Measurements from ENCODE around the gene EEFSEC. TPM values are rescaled to one million over a fixed set of nuclear protein-coding genes. Genes with fewer than 3 reads are reported as not detected.

EEFSEC gene
- total RNA-seq, 1 experiment from 2014 or later = 21.3 TPM

DNA sequence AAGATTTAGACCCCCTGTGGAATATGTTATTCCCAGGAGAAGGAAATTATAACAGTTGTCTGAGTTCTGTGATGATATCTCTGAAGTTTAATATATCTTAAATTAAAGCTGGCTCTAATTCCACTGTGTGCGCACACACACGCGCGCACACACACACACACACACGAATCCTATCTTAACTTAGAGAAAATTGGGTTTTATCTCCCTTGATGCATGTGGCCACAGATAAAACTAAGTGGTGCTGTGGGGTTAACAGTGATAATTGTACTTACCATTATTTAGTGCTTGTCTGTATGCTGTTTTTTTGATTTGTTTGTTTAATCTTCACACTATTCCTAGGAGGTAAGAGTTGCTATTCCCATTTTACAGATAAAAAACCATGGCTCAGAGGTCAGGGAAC is 7.4 kb downstream of the EEFSEC start:
- Histone ChIP-seq H3F3A (ENCODE audit: insufficient read depth, low read depth) (no peaks in the 10 kb centered on the region), H3K9me3 (ENCODE audit: insufficient read depth, low read depth) (no peaks in the 10 kb centered on the region; the same call in 1 of the 2 replicates), H3K27ac (no peak overlapping the region), H3K4me2 (no peak overlapping the region), H3K27me3 (ENCODE audit: insufficient read depth, low read depth) (no peaks in the 10 kb centered on the region), H3K36me3 (ENCODE audit: low read depth) (peaks cover 17% of the 10 kb centered on the region; the same call in 1 of the 2 replicates), H3K79me2 (ENCODE audit: low read depth) (peaks cover 22% of the 10 kb centered on the region), H3K4me1 (replicated peaks; ENCODE audit: insufficient read depth) (no peaks in the 10 kb centered on the region), H2AFZ (no peak overlapping the region), H3K4me3 (no peak overlapping the region), H4K20me1 (ENCODE audit: insufficient read depth) (no peaks in the 10 kb centered on the region; the same call in none of the 2 replicates), H3K9me2 (ENCODE audit: insufficient read depth) (no peaks in the 10 kb centered on the region)
- intact Hi-C loops (cut with micrococcal nuclease; ENCODE audit: unreplicated experiment) = no loop called here
- no TSS peak for BruUV-seq (replicated peaks)
- TF ChIP-seq EZH2 (IDR thresholded peaks at IDR 0.05; ENCODE audit: low read depth) = no peak
- TF ChIP-seq, protein P1, sequence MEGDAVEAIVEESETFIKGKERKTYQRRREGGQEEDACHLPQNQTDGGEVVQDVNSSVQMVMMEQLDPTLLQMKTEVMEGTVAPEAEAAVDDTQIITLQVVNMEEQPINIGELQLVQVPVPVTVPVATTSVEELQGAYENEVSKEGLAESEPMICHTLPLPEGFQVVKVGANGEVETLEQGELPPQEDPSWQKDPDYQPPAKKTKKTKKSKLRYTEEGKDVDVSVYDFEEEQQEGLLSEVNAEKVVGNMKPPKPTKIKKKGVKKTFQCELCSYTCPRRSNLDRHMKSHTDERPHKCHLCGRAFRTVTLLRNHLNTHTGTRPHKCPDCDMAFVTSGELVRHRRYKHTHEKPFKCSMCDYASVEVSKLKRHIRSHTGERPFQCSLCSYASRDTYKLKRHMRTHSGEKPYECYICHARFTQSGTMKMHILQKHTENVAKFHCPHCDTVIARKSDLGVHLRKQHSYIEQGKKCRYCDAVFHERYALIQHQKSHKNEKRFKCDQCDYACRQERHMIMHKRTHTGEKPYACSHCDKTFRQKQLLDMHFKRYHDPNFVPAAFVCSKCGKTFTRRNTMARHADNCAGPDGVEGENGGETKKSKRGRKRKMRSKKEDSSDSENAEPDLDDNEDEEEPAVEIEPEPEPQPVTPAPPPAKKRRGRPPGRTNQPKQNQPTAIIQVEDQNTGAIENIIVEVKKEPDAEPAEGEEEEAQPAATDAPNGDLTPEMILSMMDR (conservative IDR thresholded peaks at IDR 0.05) = no peak
- ChIA-PET CTCF (no interaction called here), POLR2A (ENCODE audit: unreplicated experiment) (no interaction called here)
- DNase-seq = no peak

DNA sequence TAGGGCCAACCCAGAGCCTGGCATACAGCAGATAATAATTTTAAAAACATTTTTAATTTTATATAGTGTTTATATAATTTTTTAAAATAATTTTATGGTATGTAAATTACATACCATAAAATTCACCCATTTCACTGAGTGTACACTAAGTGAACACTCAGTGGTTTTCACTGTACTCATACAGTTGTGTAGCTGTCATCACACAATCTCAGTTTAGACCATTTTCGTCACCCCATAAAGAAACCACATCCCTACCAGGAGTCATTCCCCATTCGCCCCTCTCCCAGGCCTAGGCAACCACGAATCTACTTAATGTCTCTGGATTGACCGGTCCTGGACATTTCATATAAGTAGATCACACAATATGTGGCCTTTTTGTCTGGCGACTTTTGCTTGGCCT is 10.2 kb downstream of the EEFSEC start:
- no peaks in the 10 kb centered on the region for H3F3A ChIP-seq (ENCODE audit: insufficient read depth, low read depth)
- ChIA-PET POLR2A (ENCODE audit: unreplicated experiment) (interaction anchor here (0.6 kb wide), 1 partner anchor 340 kb away, joined by 8 read pairs; no protein-coding TSS in a partner anchor), CTCF (no interaction called here)
- no peaks in the 10 kb centered on the region for H3K4me1 ChIP-seq (replicated peaks; ENCODE audit: insufficient read depth)
- peaks cover 11% of the 10 kb centered on the region; the same call in 1 of the 2 replicates for H3K79me2 ChIP-seq (ENCODE audit: low read depth)
- H3K9me3 ChIP-seq (ENCODE audit: insufficient read depth, low read depth) = no peaks in the 10 kb centered on the region
- no peak for DNase-seq
- H2AFZ ChIP-seq = no peak overlapping the region
- no peak overlapping the region for H3K4me3 ChIP-seq
- BruUV-seq (replicated peaks) = no TSS peak
- H4K20me1 ChIP-seq (ENCODE audit: insufficient read depth) = no peaks in the 10 kb centered on the region; the same call in none of the 2 replicates
- H3K27me3 ChIP-seq (ENCODE audit: insufficient read depth, low read depth) = no peaks in the 10 kb centered on the region
- intact Hi-C loops (cut with micrococcal nuclease; ENCODE audit: unreplicated experiment) = no loop called here
- H3K9me2 ChIP-seq (ENCODE audit: insufficient read depth) = no peaks in the 10 kb centered on the region
- no peak overlapping the region for H3K27ac ChIP-seq
- H3K4me2 ChIP-seq = no peak overlapping the region
- 0 out of 2 replicates have a peak, but pooled peaks cover 5% of the 10 kb centered on the region for H3K36me3 ChIP-seq (ENCODE audit: low read depth)
- TF ChIP-seq, protein P1 (conservative IDR thresholded peaks at IDR 0.05) = no peak
- no peak for TF ChIP-seq EZH2 (IDR thresholded peaks at IDR 0.05; ENCODE audit: low read depth)

DNA sequence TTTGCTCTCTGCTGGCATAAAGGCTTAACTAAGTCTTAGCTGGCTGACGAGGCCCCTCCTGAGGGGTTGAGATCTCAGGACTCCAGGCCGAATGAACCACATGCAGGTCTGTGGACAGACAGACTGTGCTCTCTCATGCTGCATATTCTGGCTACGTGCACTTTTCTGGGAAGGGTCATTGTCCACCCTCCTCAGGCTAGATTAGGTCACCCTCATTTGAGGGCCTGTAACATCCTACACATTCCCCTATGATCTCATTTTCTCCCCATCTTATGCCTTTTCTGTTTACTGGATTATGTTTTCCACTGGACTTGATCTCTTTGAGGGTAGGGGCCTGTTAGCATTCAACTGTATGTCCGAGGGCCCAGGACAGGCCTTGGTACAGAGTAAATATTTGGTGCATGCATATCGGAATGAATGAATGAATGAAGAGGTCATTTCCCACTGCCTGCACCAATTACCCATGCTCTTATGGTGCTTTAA is 13.7 kb downstream of the EEFSEC start:
- no peak for DNase-seq
- H2AFZ ChIP-seq = no peak overlapping the region
- H3K27ac ChIP-seq = no peak overlapping the region
- no peak overlapping the region for H3K4me3 ChIP-seq
- H3F3A ChIP-seq (ENCODE audit: insufficient read depth, low read depth) = peaks cover 6% of the 10 kb centered on the region; the same call in 1 of the 2 replicates
- no peak overlapping the region for H3K4me2 ChIP-seq
- no peaks in the 10 kb centered on the region for H3K9me2 ChIP-seq (ENCODE audit: insufficient read depth)
- no peaks in the 10 kb centered on the region for H3K27me3 ChIP-seq (ENCODE audit: insufficient read depth, low read depth)
- intact Hi-C loops (cut with micrococcal nuclease; ENCODE audit: unreplicated experiment) = no loop called here
- H3K9me3 ChIP-seq (ENCODE audit: insufficient read depth, low read depth) = no peaks in the 10 kb centered on the region
- peaks cover 11% of the 10 kb centered on the region for H3K79me2 ChIP-seq (ENCODE audit: low read depth)
- peaks cover 5% of the 10 kb centered on the region; the same call in 1 of the 2 replicates for H4K20me1 ChIP-seq (ENCODE audit: insufficient read depth)
- no peak for TF ChIP-seq EZH2 (IDR thresholded peaks at IDR 0.05; ENCODE audit: low read depth)
- TF ChIP-seq, protein P1 (conservative IDR thresholded peaks at IDR 0.05) = no peak
- no TSS peak for BruUV-seq (replicated peaks)
- no peaks in the 10 kb centered on the region for H3K36me3 ChIP-seq (ENCODE audit: low read depth)
- CTCF ChIA-PET = no interaction called here
- H3K4me1 ChIP-seq (replicated peaks; ENCODE audit: insufficient read depth) = peaks cover 5% of the 10 kb centered on the region; the same call in 1 of the 2 replicates
- POLR2A ChIA-PET (ENCODE audit: unreplicated experiment) = no interaction called here
